Measurements from ENCODE around the gene XYLT2.

XYLT2 gene

DNA sequence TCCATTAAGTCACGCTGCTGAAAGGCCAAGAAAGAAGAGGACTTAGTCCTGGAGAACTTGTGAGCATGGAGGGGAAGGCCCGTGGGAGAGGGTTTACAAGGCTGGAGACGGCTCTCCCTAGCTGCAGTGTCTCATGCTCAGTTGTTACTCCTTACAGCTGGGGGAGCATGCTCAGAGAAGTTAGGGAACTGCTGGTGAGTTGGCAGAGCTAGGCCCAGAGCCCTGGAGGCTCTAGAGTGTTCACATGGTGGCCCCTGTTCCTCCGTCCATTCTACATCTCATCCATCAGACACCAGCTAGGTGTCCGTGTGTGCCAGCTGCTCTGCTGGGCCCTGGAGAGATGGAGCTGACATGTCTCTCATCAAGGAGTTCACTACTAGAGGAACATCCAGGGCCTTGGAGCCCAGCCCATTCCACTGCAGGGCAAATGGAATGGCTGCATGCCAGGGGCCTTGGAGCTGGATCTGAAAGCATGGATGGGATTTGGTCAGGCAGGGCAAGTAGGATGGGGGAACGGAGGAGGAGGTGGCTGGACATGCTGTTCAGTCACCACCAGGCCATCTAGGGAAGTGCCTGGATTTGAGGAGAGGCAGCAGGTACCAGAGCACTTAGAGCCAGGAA lies 6.3 kb downstream of the XYLT2 start:
- DNase-seq, result no peak

DNA sequence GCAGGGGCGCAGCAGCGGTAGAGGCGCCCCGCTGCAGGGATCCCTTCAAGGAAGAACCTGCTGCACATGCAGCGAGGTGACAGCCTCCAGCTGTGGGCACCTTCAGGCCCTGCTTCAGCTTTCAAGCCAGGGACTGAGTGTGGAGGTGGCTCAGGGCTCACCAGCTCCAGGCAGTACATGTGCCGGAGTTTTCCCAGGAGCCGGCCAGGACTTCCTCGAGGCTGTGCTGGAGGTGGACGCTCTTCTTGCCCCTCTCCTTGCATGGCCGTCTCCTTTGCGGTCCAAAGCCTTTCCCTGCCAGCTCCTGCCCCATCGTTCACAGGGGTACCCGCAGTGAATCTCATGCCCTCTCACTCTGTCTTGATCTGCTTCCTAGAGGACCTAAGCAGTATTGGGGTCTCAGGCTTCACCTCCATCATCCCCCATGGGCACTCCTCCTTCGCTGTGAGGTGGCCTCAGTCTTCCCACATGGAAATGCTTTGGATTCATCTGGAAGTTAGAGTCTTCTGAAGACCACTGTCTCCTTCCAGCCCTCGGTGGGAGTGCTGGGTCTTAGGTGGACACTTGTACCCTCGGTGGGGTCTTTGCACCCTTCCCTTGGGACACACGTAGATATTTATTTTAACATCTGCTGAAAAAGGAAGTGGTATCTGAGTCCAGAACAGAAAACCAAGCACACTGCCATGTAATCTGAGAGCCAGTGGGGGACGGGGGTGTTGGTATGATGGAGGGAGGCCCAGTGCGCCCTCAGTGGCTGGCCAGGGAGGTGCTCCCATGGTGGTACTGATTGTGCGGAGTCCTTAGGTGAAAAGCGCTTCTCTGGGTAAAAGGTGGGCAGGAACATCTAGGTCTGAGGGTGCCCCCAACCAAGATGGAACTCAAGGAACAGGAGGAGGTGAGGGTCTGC lies 7.0 kb downstream of the XYLT2 start:
- no peak for DNase-seq

DNA sequence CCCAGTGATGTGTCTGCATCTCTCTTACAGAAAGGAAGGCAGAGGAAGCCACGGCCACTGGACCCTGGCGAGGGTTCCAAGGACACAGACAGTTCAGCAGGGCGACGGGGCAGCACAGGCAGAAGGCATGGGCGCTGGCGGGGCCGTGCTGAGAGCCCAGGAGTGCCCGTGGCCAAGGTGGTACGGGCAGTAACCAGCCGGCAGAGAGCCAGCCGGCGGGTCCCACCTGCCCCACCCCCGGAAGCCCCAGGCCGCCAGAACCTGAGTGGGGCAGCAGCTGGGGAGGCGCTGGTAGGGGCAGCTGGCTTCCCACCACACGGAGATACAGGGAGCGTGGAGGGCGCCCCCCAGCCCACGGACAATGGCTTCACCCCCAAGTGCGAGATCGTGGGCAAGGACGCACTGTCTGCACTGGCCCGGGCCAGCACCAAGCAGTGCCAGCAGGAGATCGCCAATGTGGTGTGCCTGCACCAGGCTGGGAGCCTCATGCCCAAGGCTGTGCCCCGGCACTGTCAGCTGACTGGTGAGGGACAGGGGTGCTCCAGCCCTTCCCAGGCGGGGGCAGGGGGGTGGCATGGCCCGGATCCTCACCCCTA lies 7.8 kb downstream of the XYLT2 start:
- DNase-seq, result no peak

DNA sequence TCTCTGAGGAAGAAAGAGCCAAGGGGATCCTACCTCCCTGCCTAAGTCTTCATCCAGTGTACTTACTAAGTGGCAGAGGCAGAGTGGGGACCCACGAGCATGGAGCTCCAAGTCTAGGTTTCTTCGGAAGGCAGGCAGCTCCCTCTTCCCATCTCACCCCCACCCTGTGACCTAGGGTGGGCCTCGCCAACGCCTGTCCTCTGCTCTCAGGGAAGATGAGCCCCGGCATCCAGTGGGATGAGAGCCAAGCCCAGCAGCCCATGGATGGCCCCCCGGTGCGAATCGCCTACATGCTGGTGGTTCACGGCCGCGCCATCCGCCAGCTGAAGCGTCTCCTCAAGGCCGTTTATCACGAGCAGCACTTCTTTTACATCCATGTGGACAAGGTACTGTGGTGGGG lies 8.3 kb downstream of the XYLT2 start:
- no peak for DNase-seq

DNA sequence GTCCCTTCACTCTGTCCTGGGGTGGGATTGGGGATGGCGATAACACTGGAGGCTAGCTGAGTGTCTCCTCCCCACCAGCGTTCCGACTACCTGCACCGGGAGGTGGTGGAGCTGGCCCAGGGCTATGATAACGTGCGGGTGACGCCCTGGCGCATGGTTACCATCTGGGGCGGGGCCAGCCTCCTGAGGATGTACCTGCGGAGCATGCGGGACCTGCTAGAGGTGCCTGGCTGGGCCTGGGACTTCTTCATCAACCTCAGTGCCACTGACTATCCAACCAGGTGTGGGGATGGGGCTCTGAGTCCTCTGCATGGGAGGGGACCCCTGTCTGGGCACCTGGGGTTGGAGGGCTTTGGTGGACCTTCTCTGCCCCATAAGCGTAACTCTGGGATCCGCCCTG lies 8.8 kb downstream of the XYLT2 start:
- no peak for DNase-seq

DNA sequence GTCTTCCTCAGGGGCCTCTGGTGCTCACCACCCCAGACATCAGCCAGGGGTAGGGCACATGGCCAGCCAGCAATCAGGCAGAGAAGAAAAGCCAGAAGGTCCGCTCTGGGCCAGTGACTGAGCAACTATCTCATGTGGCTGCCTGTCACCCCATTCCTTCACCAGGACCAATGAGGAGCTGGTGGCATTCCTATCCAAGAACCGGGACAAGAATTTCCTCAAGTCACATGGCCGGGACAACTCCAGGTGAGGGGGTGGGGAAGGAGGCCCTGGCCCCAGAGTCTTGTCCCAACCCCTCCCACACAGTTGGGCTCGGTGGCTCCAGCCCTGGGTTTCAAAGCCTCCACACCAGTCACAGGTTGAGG lies 9.4 kb downstream of the XYLT2 start:
- DNase-seq, result no peak

DNA sequence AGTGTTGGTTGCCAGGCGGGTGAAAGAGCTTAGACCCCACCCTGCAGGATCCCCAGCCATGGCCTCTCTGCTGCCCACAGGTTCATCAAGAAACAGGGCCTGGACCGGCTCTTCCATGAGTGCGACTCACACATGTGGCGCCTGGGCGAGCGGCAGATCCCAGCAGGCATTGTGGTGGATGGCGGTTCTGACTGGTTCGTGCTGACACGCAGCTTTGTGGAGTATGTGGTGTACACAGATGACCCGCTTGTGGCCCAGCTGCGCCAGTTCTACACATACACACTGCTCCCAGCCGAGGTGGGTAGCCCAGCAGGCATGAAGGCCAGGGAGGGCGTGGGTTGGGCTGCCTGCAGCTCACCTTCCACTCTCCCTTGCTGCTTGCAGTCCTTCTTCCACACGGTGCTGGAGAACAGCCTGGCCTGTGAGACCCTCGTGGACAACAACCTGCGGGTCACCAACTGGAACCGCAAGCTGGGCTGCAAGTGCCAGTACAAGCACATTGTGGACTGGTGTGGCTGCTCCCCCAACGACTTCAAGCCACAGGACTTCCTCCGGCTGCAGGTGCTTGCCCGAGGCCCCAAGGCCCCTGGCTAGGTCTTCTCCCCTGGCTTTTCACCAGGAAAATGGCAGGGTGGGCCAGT lies 9.9 kb downstream of the XYLT2 start:
- no peak for DNase-seq

DNA sequence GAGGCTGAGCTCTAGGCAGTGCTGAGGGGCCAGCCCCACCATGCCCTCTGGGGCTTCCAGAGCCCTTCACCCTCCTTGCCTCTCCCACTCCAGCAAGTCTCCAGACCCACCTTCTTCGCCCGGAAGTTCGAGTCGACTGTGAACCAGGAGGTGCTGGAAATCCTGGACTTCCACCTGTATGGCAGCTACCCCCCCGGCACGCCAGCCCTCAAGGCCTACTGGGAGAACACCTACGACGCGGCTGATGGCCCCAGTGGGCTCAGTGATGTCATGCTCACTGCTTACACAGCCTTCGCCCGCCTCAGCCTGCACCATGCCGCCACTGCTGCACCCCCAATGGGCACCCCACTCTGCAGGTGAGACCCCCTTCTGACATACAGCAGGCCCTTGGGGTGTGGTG lies 10.5 kb downstream of the XYLT2 start:
- no peak for DNase-seq

DNA sequence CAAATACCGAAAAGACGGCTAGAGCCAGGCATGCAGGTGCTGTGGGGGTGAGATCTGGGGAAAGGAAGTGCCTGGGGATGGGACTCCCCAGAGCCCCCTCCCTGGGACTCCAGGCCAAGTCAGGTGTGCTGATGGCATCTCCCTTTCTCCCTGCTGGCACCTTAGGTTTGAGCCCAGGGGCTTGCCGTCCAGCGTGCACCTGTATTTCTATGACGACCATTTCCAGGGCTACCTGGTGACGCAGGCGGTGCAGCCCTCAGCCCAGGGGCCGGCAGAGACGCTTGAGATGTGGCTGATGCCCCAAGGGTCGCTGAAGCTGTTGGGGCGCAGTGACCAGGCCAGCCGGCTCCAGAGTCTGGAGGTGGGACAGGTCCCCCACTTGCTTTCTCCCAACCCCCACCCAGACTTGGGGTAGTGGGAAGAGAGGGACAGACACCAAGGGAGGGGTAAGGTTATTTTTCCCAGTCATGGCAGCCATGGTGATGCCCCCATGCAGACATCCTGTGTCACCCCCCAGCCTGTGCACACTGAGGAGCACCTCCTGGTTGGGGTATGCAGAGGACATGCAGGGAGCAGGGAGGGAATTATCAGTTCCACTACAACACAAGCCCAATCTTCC lies 11.1 kb downstream of the XYLT2 start:
- no peak for DNase-seq

DNA sequence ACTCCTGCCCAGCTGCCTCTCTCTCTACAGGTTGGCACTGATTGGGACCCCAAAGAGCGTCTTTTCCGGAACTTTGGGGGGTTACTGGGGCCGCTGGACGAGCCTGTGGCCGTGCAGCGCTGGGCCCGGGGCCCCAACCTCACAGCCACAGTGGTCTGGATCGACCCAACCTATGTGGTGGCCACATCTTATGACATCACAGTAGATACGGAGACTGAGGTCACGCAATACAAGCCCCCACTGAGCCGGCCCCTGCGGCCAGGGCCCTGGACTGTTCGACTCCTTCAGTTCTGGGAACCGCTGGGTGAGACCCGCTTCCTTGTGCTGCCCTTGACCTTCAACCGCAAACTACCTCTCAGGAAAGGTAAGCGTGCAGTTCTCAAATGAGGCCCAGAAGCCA lies 12.3 kb downstream of the XYLT2 start:
- no peak for DNase-seq

DNA sequence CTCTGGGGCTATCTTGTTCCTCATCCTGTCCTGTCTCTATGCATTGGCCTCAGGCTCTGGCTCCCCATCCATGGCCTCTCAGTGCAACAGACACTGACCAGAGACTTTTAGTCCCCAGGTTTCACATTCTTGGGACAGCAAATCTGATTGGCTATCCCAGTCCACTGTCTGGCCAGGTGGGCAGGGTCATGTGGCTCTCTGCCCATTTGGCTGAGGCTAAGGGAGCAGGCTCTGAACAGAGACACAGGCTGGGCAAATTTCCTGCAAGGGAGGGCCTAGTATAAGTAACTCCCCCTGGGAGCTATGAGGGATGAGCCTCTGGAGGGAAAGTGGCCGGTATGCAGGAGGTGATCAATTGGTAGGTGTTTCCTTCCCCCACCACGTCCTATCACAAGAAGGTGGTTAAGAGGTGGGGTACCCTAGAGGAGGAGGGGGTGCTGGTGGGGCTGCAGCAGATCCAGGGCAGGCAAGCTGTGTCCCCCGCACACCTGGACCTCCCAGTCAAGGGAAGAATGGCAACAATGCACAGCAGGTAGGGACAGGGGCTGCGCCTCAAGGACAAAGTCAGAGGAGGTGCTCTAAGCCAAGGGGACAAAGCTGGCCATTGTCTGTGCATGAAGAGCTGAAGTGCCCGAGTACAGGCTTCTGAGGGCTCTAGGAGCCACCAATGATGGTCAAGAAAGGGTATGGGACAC lies 13.2 kb downstream of the XYLT2 start:
- no peak for DNase-seq

DNA sequence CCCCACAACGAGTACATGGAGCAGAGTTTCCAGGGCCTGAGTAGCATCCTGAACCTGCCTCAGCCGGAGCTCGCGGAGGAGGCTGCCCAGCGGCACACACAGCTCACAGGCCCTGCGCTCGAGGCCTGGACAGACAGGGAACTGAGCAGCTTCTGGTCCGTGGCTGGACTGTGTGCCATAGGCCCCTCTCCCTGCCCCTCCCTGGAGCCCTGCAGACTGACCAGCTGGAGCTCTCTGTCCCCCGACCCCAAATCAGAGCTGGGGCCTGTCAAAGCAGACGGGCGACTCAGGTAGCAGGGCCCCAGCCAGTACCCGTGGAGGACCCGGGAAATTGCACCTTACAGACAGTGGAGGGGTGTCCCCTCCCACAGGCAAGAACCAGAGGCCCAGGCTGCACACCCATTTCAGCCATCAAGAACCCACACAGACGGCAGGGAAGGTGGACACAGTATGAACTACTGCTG lies 14.1 kb downstream of the XYLT2 start:
- no peak for DNase-seq

DNA sequence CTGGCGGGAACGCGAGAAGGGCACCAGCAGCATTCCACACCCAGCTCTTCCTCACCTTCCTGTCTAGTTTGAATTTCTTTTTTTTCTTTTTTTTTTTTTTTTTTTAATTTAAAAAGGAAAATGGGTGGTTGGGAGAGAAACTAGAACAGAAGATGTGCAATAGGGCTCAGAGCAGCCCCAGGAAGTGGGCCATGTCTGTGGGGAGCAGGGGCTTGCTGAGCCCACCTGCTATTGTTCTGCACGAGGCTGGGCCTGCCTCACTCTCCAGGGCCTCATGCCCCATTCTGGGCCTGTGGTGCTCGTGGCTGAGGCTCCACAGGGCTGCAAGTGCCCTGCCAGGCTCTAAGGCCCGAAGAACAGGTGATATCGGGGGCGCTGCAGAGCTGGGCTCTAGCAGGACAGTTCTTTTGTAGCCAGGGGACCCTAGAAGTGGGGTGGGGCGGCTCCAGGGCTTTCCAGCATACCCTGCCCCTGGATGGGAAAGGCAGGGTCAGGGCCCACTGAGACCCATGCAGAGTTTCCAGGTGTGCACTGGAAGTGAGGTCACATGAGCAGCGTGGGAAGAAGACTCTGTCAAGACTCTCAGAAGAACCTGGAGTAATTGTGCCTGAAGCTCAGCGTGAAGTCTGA lies 14.7 kb downstream of the XYLT2 start:
- no peak for DNase-seq

DNA sequence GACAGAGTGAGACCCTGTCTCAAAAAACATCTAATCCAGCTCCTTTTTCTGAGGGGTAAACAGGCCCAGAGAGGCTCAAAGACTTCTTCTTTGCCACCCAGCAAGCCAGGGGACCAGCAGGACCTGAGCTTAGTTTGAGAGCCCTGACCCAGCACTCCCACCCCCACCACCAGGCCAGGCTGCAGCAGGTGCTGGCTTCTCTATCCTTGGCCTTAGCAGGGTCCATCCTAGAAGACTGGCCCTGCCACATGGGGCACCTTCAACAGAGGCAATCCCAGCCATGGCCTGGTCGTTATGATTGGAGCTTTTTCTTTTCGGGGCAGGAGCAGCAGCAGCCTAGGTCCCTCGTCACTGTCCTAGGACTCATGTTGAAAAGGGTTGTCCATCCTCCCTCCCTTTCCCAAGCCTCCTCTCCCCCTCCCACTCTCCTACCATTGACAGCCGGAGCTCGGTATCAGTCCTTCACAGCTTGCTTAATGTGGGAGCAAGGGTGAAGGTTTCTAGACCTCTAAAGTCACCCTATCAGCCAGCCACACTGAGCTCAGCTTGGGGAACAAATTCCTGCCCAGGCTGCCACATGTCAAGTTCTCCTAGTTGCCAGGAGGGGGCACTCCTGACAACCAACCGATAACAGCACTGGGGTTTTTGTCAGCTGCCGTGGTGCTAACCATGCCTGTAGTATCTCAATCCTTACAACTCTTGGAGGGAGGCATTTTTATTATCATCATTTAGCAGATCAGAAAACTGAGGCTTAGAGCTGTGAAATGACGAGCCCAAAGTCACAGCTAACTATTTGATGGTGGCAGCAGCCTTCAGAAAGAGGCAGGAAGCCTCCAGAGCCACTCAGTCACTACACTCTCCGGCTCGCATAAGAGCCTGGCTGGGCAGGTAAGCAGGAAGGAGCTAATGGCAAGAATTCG lies 15.9 kb downstream of the XYLT2 start:
- peak; percentile 51 for DNase-seq

DNA sequence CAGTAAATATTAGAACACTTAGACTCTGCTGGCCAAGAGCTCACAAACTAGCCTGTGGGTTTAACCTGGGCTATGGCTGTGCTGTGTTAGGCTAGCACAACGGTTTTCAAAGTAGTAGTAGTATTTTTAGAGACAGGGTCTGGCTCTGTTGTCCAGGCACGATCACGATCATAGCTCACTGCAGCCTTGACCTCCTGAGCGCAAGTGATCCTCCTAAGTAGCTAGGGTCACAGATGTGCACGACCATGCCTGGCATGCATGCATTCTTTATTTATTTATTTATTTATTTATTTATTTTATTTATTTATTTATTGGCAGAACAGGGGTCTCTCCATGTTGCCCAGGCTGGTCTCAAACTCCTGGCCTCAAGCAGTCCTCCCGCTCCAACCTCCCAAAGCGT lies 16.7 kb downstream of the XYLT2 start:
- no peak for DNase-seq

DNA sequence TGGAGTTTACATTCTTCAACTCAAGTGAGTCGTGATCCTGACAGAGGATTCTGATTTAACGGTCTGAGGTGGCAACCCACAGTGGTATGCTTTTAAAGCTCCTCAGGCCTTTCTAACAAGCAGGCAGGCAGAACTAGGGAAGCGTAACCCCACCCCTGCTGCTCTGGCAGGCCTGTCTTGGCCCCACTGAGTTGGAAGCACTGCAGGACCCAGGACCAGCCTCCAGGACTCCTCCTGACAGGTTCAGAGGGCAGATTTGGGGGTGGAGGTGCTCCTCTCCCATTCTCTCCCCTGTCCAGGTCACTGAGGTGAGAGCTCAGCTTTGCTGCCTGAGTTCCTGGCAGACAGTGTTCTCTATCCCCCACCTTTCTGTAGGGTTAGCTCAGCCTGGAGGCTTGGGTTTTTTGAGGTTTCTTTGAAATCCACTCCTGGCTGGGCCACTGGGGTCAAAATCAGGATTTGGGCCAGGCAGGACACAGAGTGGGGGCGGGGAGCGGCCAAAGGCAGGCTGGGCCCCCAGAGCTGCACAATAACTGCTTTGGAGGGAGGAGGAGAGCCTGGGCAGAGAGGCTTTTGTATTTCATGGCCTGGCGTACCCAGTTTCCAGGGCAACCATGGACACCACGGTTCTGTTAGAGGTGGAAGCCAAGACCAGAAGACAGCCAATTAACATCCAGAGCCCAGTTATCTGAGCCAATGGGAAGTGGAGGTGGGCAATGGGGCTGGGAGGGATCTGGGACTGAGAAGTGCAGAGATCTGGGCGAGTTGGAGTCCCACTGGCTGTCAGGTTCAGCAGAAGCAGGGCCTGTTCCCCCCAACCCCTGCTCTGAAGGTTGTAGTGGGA lies 17.5 kb downstream of the XYLT2 start:
- no peak for DNase-seq

DNA sequence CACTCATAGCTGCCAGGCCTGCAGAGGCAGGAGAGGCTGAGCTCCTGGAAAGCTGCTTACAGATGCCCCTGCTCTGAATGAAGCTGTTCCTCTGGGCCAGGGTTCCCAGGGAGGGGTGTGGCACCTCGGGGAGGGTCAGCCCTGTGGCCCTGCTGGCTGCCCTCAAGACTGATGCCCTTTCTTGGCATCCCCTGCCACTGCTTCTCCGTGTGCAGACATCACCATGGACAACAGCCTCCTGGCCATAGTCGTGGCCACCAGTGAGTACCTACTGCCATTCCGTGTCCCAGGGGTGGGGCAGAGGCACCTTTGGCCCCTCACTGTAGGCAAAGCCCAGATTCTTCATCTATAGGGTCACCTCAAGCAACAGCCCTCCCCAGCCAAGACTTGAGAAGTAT lies 18.1 kb downstream of the XYLT2 start:
- no peak for DNase-seq

DNA sequence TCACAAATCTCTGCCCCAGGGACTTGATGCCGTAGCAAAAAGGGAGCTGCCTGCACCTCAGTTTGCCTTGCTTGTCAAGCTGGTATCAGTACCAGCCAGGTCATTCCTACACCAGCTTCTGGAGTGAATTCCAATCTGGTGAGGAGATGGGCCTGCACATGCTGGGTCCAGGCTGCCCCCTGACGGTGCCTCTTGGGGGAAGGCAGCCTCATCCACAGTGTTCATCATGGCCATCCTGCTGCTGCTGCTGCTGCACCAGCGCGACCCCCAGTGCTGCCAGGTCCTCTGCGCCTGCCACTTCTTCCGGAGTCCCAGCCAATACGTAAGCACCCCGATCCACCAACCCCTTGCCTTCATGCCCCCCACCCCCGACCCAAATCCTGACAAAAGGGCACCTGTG lies 18.8 kb downstream of the XYLT2 start:
- no peak for DNase-seq

DNA sequence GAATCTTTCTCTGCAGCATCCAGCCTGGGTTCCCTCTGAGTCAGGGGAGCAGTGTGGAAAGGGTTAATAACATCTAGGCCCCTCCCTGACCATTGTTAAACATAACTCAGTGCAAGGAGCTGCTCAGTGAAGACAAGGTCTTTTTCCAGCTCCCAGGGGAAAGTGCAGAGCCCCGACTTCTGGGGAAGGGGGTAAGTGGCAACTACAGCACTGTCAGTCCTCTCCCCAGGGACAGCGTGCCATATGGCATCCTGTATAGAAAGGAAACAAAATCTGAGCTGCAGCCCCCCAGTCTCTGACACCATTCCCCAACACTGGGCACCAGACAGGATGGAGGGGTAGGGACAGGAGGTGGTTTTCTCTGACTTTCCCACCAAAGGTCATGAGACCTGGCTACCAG lies 19.2 kb downstream of the XYLT2 start:
- no peak for DNase-seq

Data from stimulated activated CD4-positive, alpha-beta T cell treated with anti-CD3 and anti-CD28 coated beads, Interleukin-4, amount 100 ng/mL, for 1 hour (primary cell).